Tibial nerve (tissue), 4 donors: Measurements from ENCODE around the gene ZNF425.

ENCODE experiments used
- CTCF ChIP-seq, 5 experiments: fragments of 200-600 bp in 3 of 5; fragments of 450-650 bp in 2 of 5; sonication (generic) in 3 of 5; IDR thresholded peaks; one replicate each; pipeline ENCODE4 v1.5.1; 2016 to 2019; ENCODE audit warnings: antibody characterized with exemption in 5 of 5, mild to moderate bottlenecking in 3 of 5, moderate library complexity in 2 of 5
- EP300 ChIP-seq, 2 donors: sonication (generic); formaldehyde crosslinking; IDR thresholded peaks; one replicate each; pipeline ENCODE4 v1.6.1; 2017; ENCODE audit warnings: antibody characterized with exemption in 2 of 2, mild to moderate bottlenecking in 1 of 2
- POLR2A ChIP-seq, 2 donors: fragments of 450-650 bp; IDR thresholded peaks; one replicate each; pipeline ENCODE4 v1.6.1; 2017; ENCODE audit warnings: antibody characterized with exemption in 2 of 2, mild to moderate bottlenecking in 2 of 2, moderate library complexity in 2 of 2

GRCh38 chr7:149060156-149060555 lies 66.0 kb downstream of the ZNF425 start:
- no peak for TF ChIP-seq CTCF (IDR thresholded peaks at IDR 0.05)
- no peak for TF ChIP-seq EP300 (IDR thresholded peaks at IDR 0.05)
- no peak for TF ChIP-seq POLR2A (IDR thresholded peaks at IDR 0.05)
